Type B pancreatic cell (in vitro differentiated cells): ENCODE measurements around the gene ESYT1. TPM values are rescaled to one million over a fixed set of nuclear protein-coding genes. Genes with fewer than 3 reads are reported as not detected.

Source experiments
- DNase-seq: peaks from one replicate; pipeline ENCODE4 v3.0.0; 2021; ENCODE audit warnings: mixed read lengths; ENCODE audit not compliant: unreplicated experiment; ENCODE audit errors: extremely low spot score
- H3K27ac Mint-ChIP-seq: 2 replicates; pipeline ENCODE4 v1.8.0; 2021; ENCODE audit warnings: mild to moderate bottlenecking, mixed read lengths
- H3K27me3 Mint-ChIP-seq: 2 replicates; pipeline ENCODE4 v1.8.0; 2021; ENCODE audit warnings: mixed read lengths
- H3K36me3 Mint-ChIP-seq: 2 replicates; pipeline ENCODE4 v1.8.0; 2021; ENCODE audit warnings: mixed read lengths
- H3K4me1 Mint-ChIP-seq: one replicate; pipeline ENCODE4 v1.8.0; 2021; ENCODE audit warnings: mixed read lengths; ENCODE audit not compliant: unreplicated experiment
- H3K4me3 Mint-ChIP-seq: 2 replicates; pipeline ENCODE4 v1.8.0; 2021; ENCODE audit warnings: mild to moderate bottlenecking, mixed read lengths
- H3K9me3 Mint-ChIP-seq: 2 replicates; pipeline ENCODE4 v1.8.0; 2021; ENCODE audit warnings: mixed read lengths
- total RNA-seq: library from RNA; stranded (reverse); gene quantifications from 2 replicates; pipeline ENCODE4 v1.2.1, GENCODE V29; 2021; ENCODE audit warnings: low replicate concordance
- TF ChIP-seq, protein P1 (sequence below): fragments of 200-600 bp; sonication (generic); conservative IDR thresholded peaks from 2 replicates; pipeline ENCODE4 v1.5.0; 2021; ENCODE audit warnings: antibody characterized with exemption, mild to moderate bottlenecking

ESYT1 gene
- total RNA-seq, 1 donor from 2014 or later: 96.3 TPM

GRCh38 chr12:56124133-56124532 lies 3.9 kb upstream of the ESYT1 start:
- H3K4me3 Mint-ChIP-seq: no peak overlapping the region
- TF ChIP-seq, protein P1, sequence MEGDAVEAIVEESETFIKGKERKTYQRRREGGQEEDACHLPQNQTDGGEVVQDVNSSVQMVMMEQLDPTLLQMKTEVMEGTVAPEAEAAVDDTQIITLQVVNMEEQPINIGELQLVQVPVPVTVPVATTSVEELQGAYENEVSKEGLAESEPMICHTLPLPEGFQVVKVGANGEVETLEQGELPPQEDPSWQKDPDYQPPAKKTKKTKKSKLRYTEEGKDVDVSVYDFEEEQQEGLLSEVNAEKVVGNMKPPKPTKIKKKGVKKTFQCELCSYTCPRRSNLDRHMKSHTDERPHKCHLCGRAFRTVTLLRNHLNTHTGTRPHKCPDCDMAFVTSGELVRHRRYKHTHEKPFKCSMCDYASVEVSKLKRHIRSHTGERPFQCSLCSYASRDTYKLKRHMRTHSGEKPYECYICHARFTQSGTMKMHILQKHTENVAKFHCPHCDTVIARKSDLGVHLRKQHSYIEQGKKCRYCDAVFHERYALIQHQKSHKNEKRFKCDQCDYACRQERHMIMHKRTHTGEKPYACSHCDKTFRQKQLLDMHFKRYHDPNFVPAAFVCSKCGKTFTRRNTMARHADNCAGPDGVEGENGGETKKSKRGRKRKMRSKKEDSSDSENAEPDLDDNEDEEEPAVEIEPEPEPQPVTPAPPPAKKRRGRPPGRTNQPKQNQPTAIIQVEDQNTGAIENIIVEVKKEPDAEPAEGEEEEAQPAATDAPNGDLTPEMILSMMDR: no peak
- H3K4me1 Mint-ChIP-seq: peaks cover 40% of the 10 kb centered on the region
- DNase-seq: no peak
- H3K27me3 Mint-ChIP-seq: no peaks in the 10 kb centered on the region
- H3K9me3 Mint-ChIP-seq: no peaks in the 10 kb centered on the region
- H3K27ac Mint-ChIP-seq: peak overlapping the region; percentile 64
- peaks cover 3% of the 10 kb centered on the region for H3K36me3 Mint-ChIP-seq

DNA sequence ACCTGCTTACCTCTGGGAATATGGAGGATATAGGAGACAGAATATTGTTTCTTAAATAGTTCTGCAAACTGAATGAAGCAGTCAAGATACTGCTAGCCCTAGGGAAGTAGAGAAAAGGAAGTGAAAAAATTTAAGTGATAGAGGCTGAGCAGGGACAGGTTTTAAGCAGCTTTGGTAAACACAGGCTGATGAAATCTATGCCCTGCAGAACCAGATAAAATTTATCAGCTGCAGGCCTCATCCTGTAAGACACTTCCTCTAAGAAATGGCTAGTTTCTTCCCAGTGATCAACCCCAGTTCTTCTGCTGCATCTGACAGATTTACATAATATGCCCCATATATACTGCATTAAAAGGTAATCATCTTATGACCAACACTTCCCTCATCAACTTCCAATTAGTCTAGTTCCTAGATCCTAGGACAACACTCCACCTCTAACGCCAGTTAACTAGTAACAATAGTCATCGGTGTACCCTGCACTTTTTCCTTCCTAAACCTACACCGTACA lies 1.3 kb upstream of the ESYT1 start:
- peak overlapping the region; percentile 94 for H3K27ac Mint-ChIP-seq
- H3K9me3 Mint-ChIP-seq: no peaks in the 10 kb centered on the region
- TF ChIP-seq, protein P1: no peak
- H3K4me1 Mint-ChIP-seq: peaks cover 44% of the 10 kb centered on the region
- DNase-seq: no peak
- peak overlapping the region; percentile 99 for H3K4me3 Mint-ChIP-seq
- H3K36me3 Mint-ChIP-seq: peaks cover 13% of the 10 kb centered on the region
- H3K27me3 Mint-ChIP-seq: no peaks in the 10 kb centered on the region

DNA sequence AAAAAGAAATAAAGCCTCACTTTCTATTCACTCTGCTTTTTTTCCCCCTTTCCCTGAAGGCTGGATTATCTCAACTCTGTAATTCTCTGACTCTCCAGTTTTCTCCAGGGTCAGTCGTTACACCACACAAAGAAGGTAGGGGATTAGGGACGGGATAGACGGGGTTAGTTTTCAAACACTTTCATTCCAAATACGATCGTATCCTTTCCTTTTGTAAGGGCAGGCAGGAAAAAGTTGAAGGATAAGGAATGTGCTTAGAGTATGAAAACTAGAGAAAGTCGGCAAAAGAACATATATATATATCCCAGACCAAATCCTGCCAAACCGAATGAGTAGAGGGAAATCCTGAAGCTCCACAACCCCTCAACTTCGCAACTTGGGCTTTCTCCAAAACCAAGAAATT lies 581 bp upstream of the ESYT1 start:
- DNase-seq: no peak
- Mint-ChIP-seq H3K36me3 (peaks cover 20% of the 10 kb centered on the region), H3K4me1 (peaks cover 44% of the 10 kb centered on the region), H3K9me3 (no peaks in the 10 kb centered on the region), H3K4me3 (peak overlapping the region; percentile 99), H3K27ac (peak overlapping the region; percentile 94), H3K27me3 (no peaks in the 10 kb centered on the region)
- TF ChIP-seq, protein P1: no peak

GRCh38 chr12:56128670-56129205 lies 671 bp downstream of the ESYT1 start:
- no peak for DNase-seq
- H3K4me3 Mint-ChIP-seq: peak overlapping the region; percentile 99
- H3K36me3 Mint-ChIP-seq: peaks cover 24% of the 10 kb centered on the region
- H3K27me3 Mint-ChIP-seq: no peaks in the 10 kb centered on the region
- peak overlapping the region; percentile 94 for H3K27ac Mint-ChIP-seq
- TF ChIP-seq, protein P1: no peak
- peaks cover 42% of the 10 kb centered on the region for H3K4me1 Mint-ChIP-seq
- no peaks in the 10 kb centered on the region for H3K9me3 Mint-ChIP-seq

DNA sequence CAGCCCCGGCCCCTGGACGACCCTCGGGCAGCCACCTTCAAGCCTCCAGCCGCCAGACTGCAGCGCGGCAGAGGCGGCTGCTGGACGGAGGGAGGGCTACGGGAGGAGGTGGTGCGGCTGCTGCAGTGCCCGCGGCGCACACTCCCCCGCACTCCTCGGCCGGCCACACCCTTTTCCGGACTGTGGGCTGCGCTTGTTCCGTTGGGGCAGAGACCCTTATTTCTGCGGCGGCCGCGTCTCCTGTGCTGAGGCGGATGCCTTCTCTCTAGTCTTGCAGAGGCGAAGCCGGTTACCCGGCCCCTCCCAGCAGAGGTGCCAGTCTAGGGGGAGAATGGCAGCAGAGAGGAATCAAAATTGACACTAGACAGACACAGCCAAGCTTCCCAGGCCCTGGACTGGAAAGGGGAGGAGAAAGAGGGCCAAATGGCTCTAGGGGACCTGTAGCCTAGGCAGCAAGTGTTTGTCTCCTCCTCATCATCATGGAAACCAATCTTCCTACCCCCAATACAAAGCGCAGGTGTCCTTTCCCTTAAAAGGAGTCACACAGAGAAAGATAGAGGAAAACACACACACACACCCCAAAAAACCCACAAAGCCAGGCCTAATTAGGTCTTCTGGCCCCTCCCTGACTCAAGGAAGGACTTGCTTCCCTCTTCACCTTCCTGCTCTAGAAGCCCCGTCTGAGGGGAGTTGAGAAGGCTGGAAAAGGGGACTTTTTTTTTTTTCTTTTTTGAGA lies 1.3 kb downstream of the ESYT1 start:
- peaks cover 22% of the 10 kb centered on the region for H3K36me3 Mint-ChIP-seq
- peak overlapping the region; percentile 99 for H3K4me3 Mint-ChIP-seq
- peak overlapping the region; percentile 94 for H3K27ac Mint-ChIP-seq
- no peaks in the 10 kb centered on the region for H3K9me3 Mint-ChIP-seq
- TF ChIP-seq, protein P1: no peak
- no peaks in the 10 kb centered on the region for H3K27me3 Mint-ChIP-seq
- peak; percentile 78 for DNase-seq
- peaks cover 36% of the 10 kb centered on the region for H3K4me1 Mint-ChIP-seq
